Measurements from ENCODE around the gene SEMA5A.

Gene SEMA5A

GRCh38 chr5:9376363-9377117 lies 169.3 kb downstream of the SEMA5A start:
- Histone ChIP-seq H3K27me3 (ENCODE audit: insufficient read depth, poor library complexity, severe bottlenecking) (no peaks in the 10 kb centered on the region), H3K4me3 (replicated peaks; ENCODE audit: insufficient read depth, low read length) (no peak overlapping the region), H3K27ac (replicated peaks) (no peak overlapping the region)
- TF ChIP-seq, protein P1, sequence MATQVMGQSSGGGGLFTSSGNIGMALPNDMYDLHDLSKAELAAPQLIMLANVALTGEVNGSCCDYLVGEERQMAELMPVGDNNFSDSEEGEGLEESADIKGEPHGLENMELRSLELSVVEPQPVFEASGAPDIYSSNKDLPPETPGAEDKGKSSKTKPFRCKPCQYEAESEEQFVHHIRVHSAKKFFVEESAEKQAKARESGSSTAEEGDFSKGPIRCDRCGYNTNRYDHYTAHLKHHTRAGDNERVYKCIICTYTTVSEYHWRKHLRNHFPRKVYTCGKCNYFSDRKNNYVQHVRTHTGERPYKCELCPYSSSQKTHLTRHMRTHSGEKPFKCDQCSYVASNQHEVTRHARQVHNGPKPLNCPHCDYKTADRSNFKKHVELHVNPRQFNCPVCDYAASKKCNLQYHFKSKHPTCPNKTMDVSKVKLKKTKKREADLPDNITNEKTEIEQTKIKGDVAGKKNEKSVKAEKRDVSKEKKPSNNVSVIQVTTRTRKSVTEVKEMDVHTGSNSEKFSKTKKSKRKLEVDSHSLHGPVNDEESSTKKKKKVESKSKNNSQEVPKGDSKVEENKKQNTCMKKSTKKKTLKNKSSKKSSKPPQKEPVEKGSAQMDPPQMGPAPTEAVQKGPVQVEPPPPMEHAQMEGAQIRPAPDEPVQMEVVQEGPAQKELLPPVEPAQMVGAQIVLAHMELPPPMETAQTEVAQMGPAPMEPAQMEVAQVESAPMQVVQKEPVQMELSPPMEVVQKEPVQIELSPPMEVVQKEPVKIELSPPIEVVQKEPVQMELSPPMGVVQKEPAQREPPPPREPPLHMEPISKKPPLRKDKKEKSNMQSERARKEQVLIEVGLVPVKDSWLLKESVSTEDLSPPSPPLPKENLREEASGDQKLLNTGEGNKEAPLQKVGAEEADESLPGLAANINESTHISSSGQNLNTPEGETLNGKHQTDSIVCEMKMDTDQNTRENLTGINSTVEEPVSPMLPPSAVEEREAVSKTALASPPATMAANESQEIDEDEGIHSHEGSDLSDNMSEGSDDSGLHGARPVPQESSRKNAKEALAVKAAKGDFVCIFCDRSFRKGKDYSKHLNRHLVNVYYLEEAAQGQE (IDR thresholded peaks at IDR 0.05; ENCODE audit: insufficient replicate concordance, low read depth) = no peak
- no peak for DNase-seq (ENCODE audit: low read depth in 1 of 2, low spot score in 1 of 2)

DNA sequence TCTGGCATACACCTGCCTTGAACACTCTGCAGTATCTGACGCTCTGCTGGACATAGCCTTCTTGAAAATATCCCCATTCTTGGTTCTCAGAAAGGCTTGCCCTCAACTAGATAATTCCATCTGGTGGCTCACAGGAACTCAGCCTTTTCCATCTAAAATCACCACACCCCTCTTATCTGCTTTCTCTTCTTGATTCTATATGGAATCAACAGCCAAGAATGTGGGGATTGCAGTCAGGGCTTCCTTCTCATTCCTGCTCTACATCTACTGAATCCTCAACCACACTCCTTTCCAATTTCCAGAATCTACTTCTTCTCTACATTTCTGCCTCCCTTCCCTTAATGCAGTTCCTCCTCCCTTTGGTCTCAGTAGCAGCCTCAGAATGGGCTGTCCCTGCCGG lies 170.1 kb downstream of the SEMA5A start:
- Histone ChIP-seq H3K27ac (replicated peaks) (no peak overlapping the region), H3K4me3 (replicated peaks; ENCODE audit: insufficient read depth, low read length) (no peak overlapping the region), H3K27me3 (ENCODE audit: insufficient read depth, poor library complexity, severe bottlenecking) (no peaks in the 10 kb centered on the region)
- DNase-seq (ENCODE audit: low read depth in 1 of 2, low spot score in 1 of 2) = no peak
- TF ChIP-seq SPI1 (IDR thresholded peaks at IDR 0.05; ENCODE audit: borderline replicate concordance, low read depth) (no peak), GABPA (IDR thresholded peaks at IDR 0.05; ENCODE audit: low read depth) (no peak), POLR2AphosphoS5 (IDR thresholded peaks at IDR 0.05; ENCODE audit: low read depth) (no peak)
- TF ChIP-seq, protein P2, sequence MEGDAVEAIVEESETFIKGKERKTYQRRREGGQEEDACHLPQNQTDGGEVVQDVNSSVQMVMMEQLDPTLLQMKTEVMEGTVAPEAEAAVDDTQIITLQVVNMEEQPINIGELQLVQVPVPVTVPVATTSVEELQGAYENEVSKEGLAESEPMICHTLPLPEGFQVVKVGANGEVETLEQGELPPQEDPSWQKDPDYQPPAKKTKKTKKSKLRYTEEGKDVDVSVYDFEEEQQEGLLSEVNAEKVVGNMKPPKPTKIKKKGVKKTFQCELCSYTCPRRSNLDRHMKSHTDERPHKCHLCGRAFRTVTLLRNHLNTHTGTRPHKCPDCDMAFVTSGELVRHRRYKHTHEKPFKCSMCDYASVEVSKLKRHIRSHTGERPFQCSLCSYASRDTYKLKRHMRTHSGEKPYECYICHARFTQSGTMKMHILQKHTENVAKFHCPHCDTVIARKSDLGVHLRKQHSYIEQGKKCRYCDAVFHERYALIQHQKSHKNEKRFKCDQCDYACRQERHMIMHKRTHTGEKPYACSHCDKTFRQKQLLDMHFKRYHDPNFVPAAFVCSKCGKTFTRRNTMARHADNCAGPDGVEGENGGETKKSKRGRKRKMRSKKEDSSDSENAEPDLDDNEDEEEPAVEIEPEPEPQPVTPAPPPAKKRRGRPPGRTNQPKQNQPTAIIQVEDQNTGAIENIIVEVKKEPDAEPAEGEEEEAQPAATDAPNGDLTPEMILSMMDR (IDR thresholded peaks at IDR 0.05; ENCODE audit: insufficient read depth, low read length) = no peak
- TF ChIP-seq, protein P1 (IDR thresholded peaks at IDR 0.05; ENCODE audit: insufficient replicate concordance, low read depth) = no peak

DNA sequence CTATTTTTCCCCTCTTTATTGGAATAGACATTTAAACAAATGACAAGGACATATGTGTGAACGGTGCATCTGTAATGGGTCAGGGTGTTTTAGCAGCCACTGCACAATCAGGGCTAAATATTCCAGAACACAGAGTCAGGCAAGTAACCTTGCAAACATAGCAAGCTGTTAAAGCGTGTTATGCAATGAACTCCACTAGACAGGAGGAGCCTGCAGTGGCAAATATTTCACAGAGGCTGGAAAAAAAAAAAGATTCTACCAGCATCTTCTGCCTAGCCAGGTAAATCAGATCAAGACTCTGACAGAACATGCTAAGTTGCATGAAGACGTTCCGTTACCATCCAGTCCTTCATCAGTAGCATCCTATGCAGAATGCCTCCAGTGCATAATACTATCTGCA lies 171.8 kb downstream of the SEMA5A start:
- TF ChIP-seq, protein P1 (IDR thresholded peaks at IDR 0.05; ENCODE audit: insufficient replicate concordance, low read depth) = no peak
- TF ChIP-seq, protein P2 (IDR thresholded peaks at IDR 0.05; ENCODE audit: insufficient read depth, low read length) = no peak
- no peak for TF ChIP-seq GABPA (IDR thresholded peaks at IDR 0.05; ENCODE audit: low read depth)
- no peak for TF ChIP-seq POLR2AphosphoS5 (IDR thresholded peaks at IDR 0.05; ENCODE audit: low read depth)
- no peak for TF ChIP-seq SPI1 (IDR thresholded peaks at IDR 0.05; ENCODE audit: borderline replicate concordance, low read depth)
- Histone ChIP-seq H3K27me3 (ENCODE audit: insufficient read depth, poor library complexity, severe bottlenecking) (no peaks in the 10 kb centered on the region), H3K4me3 (replicated peaks; ENCODE audit: insufficient read depth, low read length) (no peak overlapping the region), H3K27ac (replicated peaks) (no peak overlapping the region)
- DNase-seq (ENCODE audit: low read depth in 1 of 2, low spot score in 1 of 2) = no peak
